HCT116 (cell line): Measurements from ENCODE around the gene GNLY. TPM values are rescaled to one million over a fixed set of nuclear protein-coding genes. Genes with fewer than 3 reads are reported as not detected.

ENCODE experiments used
- ATAC-seq: fragments of 200-7000 bp; cut with Tn5 transposase; 2 replicates; pipeline ENCODE4 v1.9.1; 2020; ENCODE audit warnings: mild to moderate bottlenecking, moderate library complexity
- Bru-seq: library from RNA; stranded (reverse); fragments of 400-500 nt; gene quantifications from one replicate; lab custom pipeline; 2021; lab: Mats Ljungman, UMichigan
- BruChase-seq, 2 experiments: library from RNA; stranded (reverse); fragments of 400-500 nt; gene quantifications; one replicate each; lab custom pipeline; 2021; lab: Mats Ljungman, UMichigan
- BruUV-seq: library from RNA; stranded (reverse); fragments of 400-500 nt; replicated peaks from 2 replicates; lab custom pipeline; 2021; lab: Mats Ljungman, UMichigan
- CTCF ChIA-PET: fragments of 300-600 bp; sonication (Branson Sonifier 250); formaldehyde crosslinking; loops from one replicate; lab custom pipeline; 2021; ENCODE audit warnings: antibody characterized with exemption; lab: Charles Lee
- POLR2A ChIA-PET: fragments of 300-600, 350-600 bp; sonication (Branson Sonifier 250); formaldehyde crosslinking; loops from one replicate; lab custom pipeline; 2021; ENCODE audit warnings: antibody characterized with exemption; lab: Charles Lee
- RAD21 ChIA-PET, 2 experiments: fragments of 300-600 bp; sonication (Branson Sonifier 250); formaldehyde crosslinking; loops; one replicate each; lab custom pipeline; 2023; ENCODE audit warnings: low total read pairs in 2 of 2; ENCODE audit not compliant: uncharacterized antibody in 2 of 2, unreplicated experiment in 2 of 2, low non-redundant PET in 1 of 2; lab: Charles Lee
- DNase-seq: peaks from one replicate; pipeline ENCODE4 v3.0.0-alpha.2; 2010; ENCODE audit warnings: low read depth, low spot score
- H2AFZ ChIP-seq: fragments of 200-600 bp; shearing (Covaris generic), sonication (generic); 2 replicates; pipeline ENCODE4 v1.6.1; 2017; ENCODE audit warnings: low read depth, mixed run types, mixed read lengths, antibody characterized with exemption, low read length; ENCODE audit not compliant: poor library complexity, severe bottlenecking
- H3K27ac ChIP-seq: 2 replicates; pipeline ENCODE4 v1.5.1; 2012; ENCODE audit warnings: low read depth, low read length
- H3K27me3 ChIP-seq: fragments of 200-600 bp; sonication (generic); 2 replicates; pipeline ENCODE4 v1.6.1; 2016; ENCODE audit warnings: mixed run types, low read length, mixed read lengths; ENCODE audit not compliant: insufficient read depth
- H3K36me3 ChIP-seq, 2 experiments: fragments of 200-500 bp in 1 of 2; fragments of 200-600 bp in 1 of 2; sonication (Bioruptor generic) in 1 of 2; sonication (generic) in 1 of 2; 2 replicates each; pipeline versions ENCODE4 v1.5.1 to v1.6.1; 2014 to 2016; ENCODE audit warnings: low read length in 2 of 2, inconsistent platforms in 1 of 2, mixed read lengths in 1 of 2, mixed run types in 1 of 2; ENCODE audit not compliant: insufficient read depth in 2 of 2, control insufficient read depth in 1 of 2
- H3K4me1 ChIP-seq, 2 experiments: fragments of 200-600 bp in 1 of 2; sonication (generic) in 1 of 2; 2 replicates each; pipeline versions ENCODE4 v1.5.1 to v1.6.1; 2012 to 2017; ENCODE audit warnings: low read length in 2 of 2, inconsistent platforms in 1 of 2, mild to moderate bottlenecking in 1 of 2, mixed read lengths in 1 of 2, mixed run types in 1 of 2, moderate library complexity in 1 of 2; ENCODE audit not compliant: insufficient read depth in 2 of 2, control insufficient read depth in 1 of 2
- H3K4me2 ChIP-seq: fragments of 200-600 bp; sonication (generic); 2 replicates; pipeline ENCODE4 v1.6.1; 2017; ENCODE audit warnings: mixed run types, low read length, mixed read lengths
- H3K4me3 ChIP-seq, 2 experiments: fragments of 200-600 bp in 1 of 2; sonication (generic) in 1 of 2; replicated peaks in 1 of 2; 2 replicates each; pipeline ENCODE4 v1.5.1; 2011 to 2016; ENCODE audit warnings: low read length in 2 of 2, control low read depth in 1 of 2, low read depth in 1 of 2, mild to moderate bottlenecking in 1 of 2, mixed read lengths in 1 of 2, mixed run types in 1 of 2
- H3K79me2 ChIP-seq: fragments of 200-600 bp; sonication (generic); 2 replicates; pipeline ENCODE4 v1.6.1; 2017; ENCODE audit warnings: mild to moderate bottlenecking, mixed run types, low read length, moderate library complexity, mixed read lengths; ENCODE audit not compliant: insufficient read depth
- H3K9ac ChIP-seq: fragments of 200-600 bp; sonication (generic); 2 replicates; pipeline ENCODE4 v1.6.1; 2016; ENCODE audit warnings: low read length, mixed read lengths
- H3K9me2 ChIP-seq: fragments of 200-600 bp; sonication (generic), shearing (Covaris generic); 2 replicates; pipeline ENCODE4 v1.6.1; 2017; ENCODE audit warnings: mixed run types, mild to moderate bottlenecking, moderate library complexity; ENCODE audit not compliant: insufficient read depth
- H3K9me3 ChIP-seq, 2 experiments: fragments of 200-500 bp in 1 of 2; fragments of 200-600 bp in 1 of 2; sonication (Bioruptor generic) in 1 of 2; sonication (generic) in 1 of 2; 2 replicates each; pipeline ENCODE4 v1.6.1; 2014 to 2017; ENCODE audit warnings: low read length in 2 of 2, mixed read lengths in 2 of 2, inconsistent platforms in 1 of 2, low read depth in 1 of 2, mild to moderate bottlenecking in 1 of 2, mixed run types in 1 of 2, moderate library complexity in 1 of 2; ENCODE audit not compliant: control insufficient read depth in 1 of 2, insufficient read depth in 1 of 2
- H4K20me1 ChIP-seq: fragments of 200-600 bp; sonication (generic), shearing (Covaris generic); 2 replicates; pipeline ENCODE4 v1.6.1; 2017; ENCODE audit warnings: mixed run types, mild to moderate bottlenecking, moderate library complexity; ENCODE audit not compliant: insufficient read depth
- ATF3 ChIP-seq: IDR thresholded peaks from 2 replicates; pipeline ENCODE4 v1.6.1; 2012
- CBX3 ChIP-seq: IDR thresholded peaks from 2 replicates; pipeline ENCODE4 v1.6.1; 2012; ENCODE audit warnings: low read depth
- CEBPB ChIP-seq: IDR thresholded peaks from 2 replicates; pipeline ENCODE4 v1.6.1; 2012; ENCODE audit warnings: low read depth
- CTCF ChIP-seq, 3 experiments: fragments of 200-600 bp in 1 of 3; sonication (generic) in 1 of 3; IDR thresholded peaks in 2 of 3; conservative IDR thresholded peaks in 1 of 3; 2 replicates each; pipeline ENCODE4 v1.5.1; 2012 to 2017; ENCODE audit warnings: low read depth in 2 of 3, low read length in 2 of 3, antibody characterized with exemption in 1 of 3, borderline replicate concordance in 1 of 3, control low read depth in 1 of 3, mild to moderate bottlenecking in 1 of 3, mixed read lengths in 1 of 3, mixed run types in 1 of 3, moderate library complexity in 1 of 3; ENCODE audit not compliant: insufficient read depth in 1 of 3
- ELF1 ChIP-seq: IDR thresholded peaks from 2 replicates; pipeline ENCODE4 v1.6.1; 2012; ENCODE audit warnings: low read depth, borderline replicate concordance
- EZH2 ChIP-seq: fragments of 200-600 bp; sonication (generic); IDR thresholded peaks from 2 replicates; pipeline ENCODE4 v1.6.1; 2017; ENCODE audit warnings: antibody characterized with exemption, mixed run types
- JUND ChIP-seq: IDR thresholded peaks from 2 replicates; pipeline ENCODE4 v1.6.1; 2012
- POLR2A ChIP-seq: IDR thresholded peaks from 2 replicates; pipeline ENCODE4 v1.7.0; 2011; ENCODE audit warnings: borderline replicate concordance; ENCODE audit not compliant: insufficient read depth, insufficient read length; ENCODE audit errors: extremely low read depth
- POLR2AphosphoS5 ChIP-seq: IDR thresholded peaks from 2 replicates; pipeline ENCODE4 v1.6.1; 2011; ENCODE audit warnings: mild to moderate bottlenecking, low read depth, low read length, moderate library complexity
- RAD21 ChIP-seq: IDR thresholded peaks from 2 replicates; pipeline ENCODE4 v1.6.1; 2012; ENCODE audit warnings: low read depth, mild to moderate bottlenecking
- REST ChIP-seq: IDR thresholded peaks from 2 replicates; pipeline ENCODE4 v1.6.1; 2012; ENCODE audit warnings: low read depth
- SP1 ChIP-seq: IDR thresholded peaks from 2 replicates; pipeline ENCODE4 v1.6.1; 2012; ENCODE audit warnings: low read depth
- SRF ChIP-seq: IDR thresholded peaks from 2 replicates; pipeline ENCODE4 v1.6.1; 2012; ENCODE audit warnings: low read depth
- TCF7L2 ChIP-seq: IDR thresholded peaks from 2 replicates; pipeline ENCODE4 v1.7.0; 2011; ENCODE audit warnings: borderline replicate concordance, inconsistent platforms; ENCODE audit not compliant: insufficient read depth, insufficient read length; ENCODE audit errors: extremely low read depth
- YY1 ChIP-seq: IDR thresholded peaks from 2 replicates; pipeline ENCODE4 v1.6.1; 2011; ENCODE audit warnings: low read length, low read depth, moderate library complexity, mild to moderate bottlenecking; ENCODE audit not compliant: insufficient replicate concordance; ENCODE audit errors: extremely low read depth
- ZBTB33 ChIP-seq: IDR thresholded peaks from 2 replicates; pipeline ENCODE4 v1.6.1; 2011; ENCODE audit warnings: mild to moderate bottlenecking, low read length, moderate library complexity; ENCODE audit not compliant: insufficient replicate concordance; ENCODE audit errors: extremely low read depth
- ZFX ChIP-seq: fragments of 450-650 bp; IDR thresholded peaks from 2 replicates; pipeline ENCODE4 v1.6.1; 2017
- intact Hi-C: fragments of 100-400 bp; cut with micrococcal nuclease; formaldehyde crosslinking; loops from 2 replicates; pipeline ENCODE4 v1.10.0; 2022
- long read RNA-seq: library from polyadenylated mRNA; unstranded; transcript quantifications from one replicate; pipeline ENCODE4 v2.0.0, GENCODE V29; 2021; ENCODE audit not compliant: unreplicated experiment
- polyA plus RNA-seq: library from polyadenylated mRNA; unstranded; fragments of >200 nt; gene quantifications from 2 replicates; pipeline ENCODE4 v1.2.1, GENCODE V29; 2012; ENCODE audit warnings: missing spikeins
- total RNA-seq: library from RNA; stranded (reverse); gene quantifications from one replicate; pipeline ENCODE4 v1.2.1, GENCODE V29; 2021; ENCODE audit not compliant: unreplicated experiment

The GNLY gene
- total RNA-seq (0.74 TPM), Bru-seq, nascent RNA (not detected), BruChase-seq, experiment 1, labeled RNA remaining after a 6-hour chase (percentile 29 among the genes with signal in this experiment), BruChase-seq, experiment 2, labeled RNA remaining after a 2-hour chase (percentile 31 among the genes with signal in this experiment)
- polyA plus RNA-seq: 0.09 and 0.17 TPM in 2 replicates
- long read RNA-seq: 0 reads

GRCh38 chr2:85694052-85695025 lies at the start of gene GNLY:
TSS of gene GNLY (plus strand) at chr2:85694358. CDS start at chr2:85694419, 61 bp downstream.
- peaks cover 3 to 8% of the 10 kb centered on the region in 2 experiments; a peak in 3 of 4 replicates for H3K4me1 ChIP-seq
- H3K27me3 ChIP-seq: no peaks in the 10 kb centered on the region
- no peak within 1 kb of the TSS for H2AFZ ChIP-seq
- H3K4me3 ChIP-seq: no peak within 1 kb of the TSS
- DNase-seq (no peak), ATAC-seq (no peak)
- no peaks in the 10 kb centered on the region for H3K9me3 ChIP-seq
- ChIA-PET POLR2A (no interaction called here), CTCF (no interaction called here), RAD21 (no interaction called here)
- H3K36me3 ChIP-seq: no peaks in the 10 kb centered on the region
- no peaks in the 10 kb centered on the region for H3K9me2 ChIP-seq
- H3K27ac ChIP-seq: no peak within 1 kb of the TSS
- no peak within 1 kb of the TSS for H3K9ac ChIP-seq
- H4K20me1 ChIP-seq: no peaks in the 10 kb centered on the region
- H3K4me2 ChIP-seq: no peak within 1 kb of the TSS
- intact Hi-C loops: no loop called here
- TF ChIP-seq SP1 (no peak), CEBPB (no peak), ELF1 (no peak), REST (no peak), ZFX (no peak), ATF3 (no peak), ZBTB33 (no peak), EZH2 (no peak), TCF7L2 (no peak), CTCF (IDR thresholded peaks at IDR 0.05 in 2 of 3, conservative IDR thresholded peaks at IDR 0.05 in 1 of 3; ENCODE audit: borderline replicate concordance in 1 of 3, insufficient read depth in 1 of 3, low read depth in 2 of 3, low read length in 2 of 3) (no peak), CBX3 (no peak), POLR2A (no peak), JUND (no peak), YY1 (no peak), RAD21 (no peak), SRF (no peak), POLR2AphosphoS5 (no peak)
- BruUV-seq: no TSS peak
- H3K79me2 ChIP-seq: no peaks in the 10 kb centered on the region
